SK-N-SH (cell line): ENCODE data around the gene PTCH2. TPM values are rescaled to one million over a fixed set of nuclear protein-coding genes. Genes with fewer than 3 reads are reported as not detected.

Experiments used
- CTCF ChIA-PET: fragments of 300-600, 350-600 bp; formaldehyde crosslinking; extraction: SDS; loops from one replicate; lab custom pipeline; 2021; lab: Yijun Ruan, JAX
- POLR2A ChIA-PET: fragments of 350-600 bp; sonication (Branson Sonifier 250); formaldehyde crosslinking; extraction: SDS; loops from one replicate; lab custom pipeline; 2020; ENCODE audit warnings: antibody characterized with exemption, inconsistent platforms; lab: Yijun Ruan, JAX
- DNase-seq: peaks from one replicate; pipeline ENCODE4 v3.0.0; 2012
- H2AFZ ChIP-seq: fragments of 200-600 bp; sonication (generic); 2 replicates; pipeline ENCODE4 v1.8.1; 2016; ENCODE audit warnings: antibody characterized with exemption, mild to moderate bottlenecking, low read depth
- H3F3A ChIP-seq: fragments of 200-600 bp; sonication (generic); replicated peaks from 2 replicates; pipeline ENCODE3; 2016; ENCODE audit warnings: antibody characterized with exemption, mild to moderate bottlenecking; ENCODE audit not compliant: insufficient read depth
- H3K27ac ChIP-seq, 2 experiments: fragments of 200-500 bp in 1 of 2; fragments of 200-600 bp in 1 of 2; sonication (Bioruptor generic) in 1 of 2; sonication (generic), shearing (Covaris generic) in 1 of 2; 2 replicates each; pipeline versions ENCODE4 v1.5.1 to v1.6.1; 2014 to 2016; ENCODE audit warnings: low read depth in 2 of 2, inconsistent platforms in 1 of 2, low read length in 1 of 2, mild to moderate bottlenecking in 1 of 2, mixed read lengths in 1 of 2
- H3K27me3 ChIP-seq: fragments of 200-600 bp; sonication (generic), shearing (Covaris generic); 2 replicates; pipeline ENCODE4 v1.6.1; 2016; ENCODE audit warnings: mixed run types; ENCODE audit not compliant: insufficient read depth
- H3K36me3 ChIP-seq, 2 experiments: fragments of 200-500 bp in 1 of 2; fragments of 200-600 bp in 1 of 2; sonication (Bioruptor generic) in 1 of 2; sonication (generic) in 1 of 2; replicated peaks in 1 of 2; 2 replicates each; pipeline versions ENCODE3 to v1.5.1; 2014 to 2016; ENCODE audit warnings: low read length in 1 of 2, mild to moderate bottlenecking in 1 of 2; ENCODE audit not compliant: insufficient read depth in 2 of 2, control insufficient read depth in 1 of 2
- H3K4me1 ChIP-seq, 2 experiments: fragments of 200-500 bp in 1 of 2; fragments of 200-600 bp in 1 of 2; sonication (Bioruptor generic) in 1 of 2; sonication (generic), shearing (Covaris generic) in 1 of 2; 2 replicates each; pipeline versions ENCODE4 v1.5.1 to v1.6.1; 2014 to 2016; ENCODE audit warnings: low read depth in 1 of 2, low read length in 1 of 2, mixed run types in 1 of 2; ENCODE audit not compliant: insufficient read depth in 2 of 2, control insufficient read depth in 1 of 2
- H3K4me2 ChIP-seq: fragments of 200-600 bp; sonication (generic), shearing (Covaris generic); 2 replicates; pipeline ENCODE4 v1.6.1; 2017; ENCODE audit warnings: mixed run types
- H3K4me3 ChIP-seq, 2 experiments: fragments of 200-500 bp in 1 of 2; fragments of 200-600 bp in 1 of 2; sonication (Bioruptor generic) in 1 of 2; sonication (generic), shearing (Covaris generic) in 1 of 2; 2 replicates each; pipeline versions ENCODE4 v1.5.1 to v1.8.1; 2014 to 2016; ENCODE audit warnings: low read depth in 2 of 2, inconsistent platforms in 1 of 2, low read length in 1 of 2, mild to moderate bottlenecking in 1 of 2, mixed read lengths in 1 of 2, moderate library complexity in 1 of 2
- H3K79me2 ChIP-seq: fragments of 200-600 bp; sonication (generic); 2 replicates; pipeline ENCODE4 v1.8.1; 2017; ENCODE audit warnings: mild to moderate bottlenecking; ENCODE audit not compliant: insufficient read depth
- H3K9ac ChIP-seq: fragments of 200-600 bp; sonication (generic); 2 replicates; pipeline ENCODE4 v1.6.1; 2017; ENCODE audit warnings: mixed run types
- H3K9me2 ChIP-seq: fragments of 200-600 bp; sonication (generic); 2 replicates; pipeline ENCODE4 v1.6.1; 2017; ENCODE audit warnings: mixed run types
- H3K9me3 ChIP-seq: fragments of 200-600 bp; sonication (generic); 2 replicates; pipeline ENCODE4 v1.6.1; 2017; ENCODE audit warnings: mixed run types, mild to moderate bottlenecking, moderate library complexity
- H4K20me1 ChIP-seq: fragments of 200-600 bp; sonication (generic); 2 replicates; pipeline ENCODE4 v1.6.1; 2017; ENCODE audit warnings: mild to moderate bottlenecking, mixed run types; ENCODE audit not compliant: insufficient read depth
- CHD2 ChIP-seq: fragments of 150-350 bp; IDR thresholded peaks from 2 replicates; pipeline ENCODE4 v1.6.1; 2018; ENCODE audit warnings: low read length; ENCODE audit not compliant: partially characterized antibody
- CTCF ChIP-seq: fragments of 200-600 bp; sonication (generic); IDR thresholded peaks from 2 replicates; pipeline ENCODE4 v1.6.1; 2017; ENCODE audit warnings: antibody characterized with exemption, mild to moderate bottlenecking, moderate library complexity
- EZH2phosphoT487 ChIP-seq: fragments of 200-600 bp; sonication (generic); IDR thresholded peaks from 2 replicates; pipeline ENCODE4 v1.6.1; 2017; ENCODE audit warnings: low read depth, mixed run types, mild to moderate bottlenecking, antibody characterized with exemption, moderate library complexity, borderline replicate concordance
- FOSL2 ChIP-seq: IDR thresholded peaks from 2 replicates; pipeline ENCODE4 v1.4.0; 2012; ENCODE audit warnings: low read depth, mild to moderate bottlenecking, moderate library complexity, borderline replicate concordance
- IRF3 ChIP-seq: fragments of 150-350 bp; IDR thresholded peaks from 2 replicates; pipeline ENCODE4 v1.6.1; 2016; ENCODE audit warnings: mild to moderate bottlenecking, low read depth, low read length
- JUND ChIP-seq: IDR thresholded peaks from 2 replicates; pipeline ENCODE4 v1.4.0; 2012
- MAX ChIP-seq: IDR thresholded peaks from 2 replicates; pipeline ENCODE4 v1.4.0; 2012; ENCODE audit warnings: low read depth
- MXI1 ChIP-seq: IDR thresholded peaks from 2 replicates; pipeline ENCODE4 v1.6.1; 2012; ENCODE audit warnings: mild to moderate bottlenecking, low read depth, low read length, improper control_type of control experiment
- RAD21 ChIP-seq: IDR thresholded peaks from 2 replicates; pipeline ENCODE4 v1.6.1; 2012; ENCODE audit warnings: mild to moderate bottlenecking, low read length
- RCOR1 ChIP-seq: fragments of 150-350 bp; IDR thresholded peaks from 2 replicates; pipeline ENCODE4 v1.6.1; 2017; ENCODE audit warnings: antibody characterized with exemption, low read length
- RFX5 ChIP-seq: IDR thresholded peaks from 2 replicates; pipeline ENCODE4 v1.6.1; 2012; ENCODE audit warnings: mild to moderate bottlenecking, improper control_type of control experiment, low read length
- RXRA ChIP-seq: IDR thresholded peaks from 2 replicates; pipeline ENCODE4 v1.4.0; 2012; ENCODE audit warnings: low read depth, mild to moderate bottlenecking, borderline replicate concordance
- SIN3A ChIP-seq: IDR thresholded peaks from 2 replicates; pipeline ENCODE4 v1.6.1; 2012; ENCODE audit warnings: low read depth, mild to moderate bottlenecking, low read length, moderate library complexity, borderline replicate concordance
- USF2 ChIP-seq: fragments of 150-350 bp; IDR thresholded peaks from 2 replicates; pipeline ENCODE4 v1.6.1; 2017; ENCODE audit warnings: antibody characterized with exemption, low read length, low read depth, borderline replicate concordance
- WGBS: methylation state at CpG from one replicate; pipeline ENCODE4 v1.1.6; 2017; ENCODE audit warnings: low lambda C conversion rate; 5-methylcytosine and 5-hydroxymethylcytosine counted together
- polyA plus RNA-seq, 3 experiments: library from polyadenylated mRNA; depleted of rRNA; stranded (reverse); fragments of >200 nt; gene quantifications; 2 replicates each; pipeline ENCODE4 v1.2.3, GENCODE V29; 2012

PTCH2 gene
- polyA plus RNA-seq, 1 of the 3 experiments (the other 2 are of a cell fraction), result 1.2 TPM

- H3K4me3 ChIP-seq, result no peak overlapping the region
- no peak overlapping the region for H3K27ac ChIP-seq
- no peaks in the 10 kb centered on the region for H3K9me3 ChIP-seq
- H3K4me1 ChIP-seq, result peaks cover 0 to 9% of the 10 kb centered on the region in 2 experiments; a peak in 1 of 4 replicates
- H4K20me1 ChIP-seq, result no peaks in the 10 kb centered on the region
- no peak for DNase-seq
- H3K9ac ChIP-seq, result no peak overlapping the region
- H3F3A ChIP-seq, result peaks cover 12% of the 10 kb centered on the region
- no peak overlapping the region for H3K4me2 ChIP-seq
- POLR2A ChIA-PET, result interaction anchor here (1.3 kb wide), 1 partner anchor 11 kb away, joined by 6 read pairs; the partner anchor contains the start of gene RPS8
- CTCF ChIA-PET, result interaction anchor here (0.8 to 1.5 kb wide), 7 partner anchors 9 to 146 kb away, joined by 3 to 8 read pairs (median 5); partner anchors contain the start of genes BTBD19, PLK3 and RPS8
- H3K27me3 ChIP-seq, result no peaks in the 10 kb centered on the region
- 87% methylated on average over 8 of the region's 9 CpGs for WGBS
- no peak overlapping the region for H2AFZ ChIP-seq
- no peaks in the 10 kb centered on the region for H3K9me2 ChIP-seq
- no peaks in the 10 kb centered on the region for H3K36me3 ChIP-seq
- no peak for TF ChIP-seq JUND
- TF ChIP-seq RXRA, result no peak
- TF ChIP-seq EZH2phosphoT487, result no peak
- TF ChIP-seq MXI1, result no peak
- no peak for TF ChIP-seq FOSL2
- TF ChIP-seq MAX, result no peak
- no peak for TF ChIP-seq RFX5
- TF ChIP-seq IRF3, result no peak
- TF ChIP-seq SIN3A, result no peak
- no peak for TF ChIP-seq RCOR1
- no peak for TF ChIP-seq CHD2
- TF ChIP-seq USF2, result no peak
- no peak for TF ChIP-seq RAD21
- no peak for TF ChIP-seq CTCF
- TF ChIP-seq, all 33 proteins: peak for 0
- no peaks in the 10 kb centered on the region for H3K79me2 ChIP-seq
Observed at GRCh38 chr1:44786841-44787426, 56.1 kb downstream of the PTCH2 start.
